Thoracic aorta (tissue), 2 donors: ENCODE results near the gene PHAF1. TPM values are rescaled to one million over a fixed set of nuclear protein-coding genes. Genes with fewer than 3 reads are reported as not detected.

ENCODE experiments used
- ATAC-seq: fragments of 150-250 bp; one replicate; pipeline ENCODE4 v1.8.0; 2017; ENCODE audit warnings: low read depth; ENCODE audit not compliant: insufficient number of reproducible peaks, low FRiP score
- DNase-seq: peaks from one replicate; pipeline ENCODE4 v3.0.0-alpha.2; 2020; ENCODE audit warnings: low spot score
- H3K27ac ChIP-seq, 2 donors: fragments of 200-600 bp; sonication (generic); 1 replicate in 1 of 2; 2 replicates in 1 of 2; pipeline ENCODE4 v1.5.1; 2016; ENCODE audit warnings: mild to moderate bottlenecking in 2 of 2, moderate library complexity in 2 of 2
- H3K27me3 ChIP-seq: fragments of 200-600 bp; sonication (generic); replicated peaks from 2 replicates; pipeline ENCODE4 v1.6.0; 2016; ENCODE audit warnings: mild to moderate bottlenecking; ENCODE audit not compliant: insufficient read depth
- H3K36me3 ChIP-seq: fragments of 200-600 bp; sonication (generic); one replicate; pipeline ENCODE4 v1.5.1; 2016
- H3K4me1 ChIP-seq, 2 donors: fragments of 200-600 bp; sonication (generic); 1 replicate in 1 of 2; 2 replicates in 1 of 2; pipeline versions ENCODE4 v1.5.1 to v1.6.0; 2016; ENCODE audit warnings: low read depth in 2 of 2, mild to moderate bottlenecking in 1 of 2; ENCODE audit not compliant: control insufficient read depth in 1 of 2
- H3K4me3 ChIP-seq: fragments of 200-600 bp; sonication (generic); 2 replicates; pipeline ENCODE4 v1.5.1; 2016; ENCODE audit warnings: mild to moderate bottlenecking
- H3K9me3 ChIP-seq: fragments of 200-600 bp; sonication (generic); 2 replicates; pipeline ENCODE4 v1.5.1; 2016
- CTCF ChIP-seq: fragments of 200-600 bp; sonication (generic); IDR thresholded peaks from one replicate; pipeline ENCODE4 v1.5.1; 2019; ENCODE audit warnings: antibody characterized with exemption
- total RNA-seq, 2 donors: library from RNA; depleted of rRNA; stranded (reverse); fragments of >200 nt; gene quantifications; one replicate each; pipeline versions ENCODE4 v1.1.0 to v1.2.3, GENCODE V29; 2016

Gene PHAF1
- total RNA-seq, 2 donors from 2014 or later = 15.6 to 27.2 TPM

GRCh38 chr16:67191995-67192681, 82.4 kb downstream of the PHAF1 start, which contains the start of gene E2F4:
Gene E2F4, plus strand, starts transcription at chr16:67192155. Its CDS starts 73 bp downstream, at chr16:67192228.
- peaks cover 19 to 28% of the 10 kb centered on the region in 2 donors for H3K4me1 ChIP-seq
- TF ChIP-seq CTCF = no peak
- H3K27ac ChIP-seq = peak within 1 kb of the TSS; percentile 29 to 49
- H3K9me3 ChIP-seq = no peaks in the 10 kb centered on the region
- DNase-seq = peak; percentile 58
- peak; percentile 79 for ATAC-seq
- peak within 1 kb of the TSS; percentile 81 for H3K4me3 ChIP-seq
- H3K36me3 ChIP-seq = peaks cover 31% of the 10 kb centered on the region
- no peaks in the 10 kb centered on the region for H3K27me3 ChIP-seq

- TF ChIP-seq CTCF = no peak
- no peak for ATAC-seq
- Histone ChIP-seq H3K9me3 (no peaks in the 10 kb centered on the region), H3K4me3 (peak overlapping the region; percentile 81), H3K4me1 (peaks cover 19 to 31% of the 10 kb centered on the region in 2 donors), H3K36me3 (peaks cover 37% of the 10 kb centered on the region), H3K27ac (peak overlapping the region in 1 of 2 donors; percentile 29), H3K27me3 (no peaks in the 10 kb centered on the region)
- DNase-seq = no peak
These were observed 83.1 kb downstream of the PHAF1 start for GRCh38 chr16:67192781-67193361.

DNA sequence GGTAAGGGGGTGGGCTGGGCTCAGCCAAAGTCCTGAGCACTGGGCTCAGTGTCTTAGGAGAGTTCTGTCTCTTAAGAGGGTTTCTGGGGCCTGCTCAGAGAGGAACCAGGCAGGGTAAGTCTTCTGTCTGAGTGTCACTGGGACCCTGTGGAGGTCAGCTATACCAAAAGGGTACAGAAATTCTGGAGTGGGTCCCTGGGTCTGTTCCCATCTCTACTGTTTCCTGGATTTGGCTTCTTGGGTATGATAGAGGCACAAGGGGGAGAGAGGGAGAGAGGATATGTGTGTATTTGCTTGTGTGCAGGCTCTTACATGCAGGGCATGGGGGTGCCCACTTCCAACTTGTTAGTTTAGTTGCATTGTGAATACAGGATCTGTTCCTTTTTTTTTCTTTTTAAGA, 83.8 kb downstream of the PHAF1 start:
- TF ChIP-seq CTCF = no peak
- no peaks in the 10 kb centered on the region for H3K9me3 ChIP-seq
- H3K27ac ChIP-seq = no peak overlapping the region
- peak overlapping the region; percentile 81 for H3K4me3 ChIP-seq
- no peak for ATAC-seq
- DNase-seq = no peak
- H3K4me1 ChIP-seq = peaks cover 19 to 38% of the 10 kb centered on the region in 2 donors
- H3K36me3 ChIP-seq = peaks cover 37% of the 10 kb centered on the region
- H3K27me3 ChIP-seq = no peaks in the 10 kb centered on the region

- ATAC-seq (no peak), DNase-seq (no peak)
- Histone ChIP-seq H3K27ac (no peak overlapping the region), H3K27me3 (no peaks in the 10 kb centered on the region), H3K9me3 (no peaks in the 10 kb centered on the region), H3K4me3 (no peak overlapping the region), H3K36me3 (peaks cover 37% of the 10 kb centered on the region), H3K4me1 (peaks cover 19 to 38% of the 10 kb centered on the region in 2 donors)
- TF ChIP-seq CTCF = no peak
These were observed 84.5 kb downstream of the PHAF1 start for GRCh38 chr16:67194260-67194659.

GRCh38 chr16:67195676-67196075, 85.9 kb downstream of the PHAF1 start:
- DNase-seq (no peak), ATAC-seq (no peak)
- no peak for TF ChIP-seq CTCF
- Histone ChIP-seq H3K36me3 (peaks cover 37% of the 10 kb centered on the region), H3K27ac (no peak overlapping the region), H3K4me3 (no peak overlapping the region), H3K9me3 (no peaks in the 10 kb centered on the region), H3K27me3 (no peaks in the 10 kb centered on the region), H3K4me1 (peaks cover 19 to 38% of the 10 kb centered on the region in 2 donors)
